ENCODE results near the gene HDAC8.
"Not testable (repeated sequence)": the region's sequence is repeated elsewhere in the genome, so short reads cannot be mapped to it uniquely, and the experiment has no call there.

Gene HDAC8

DNA sequence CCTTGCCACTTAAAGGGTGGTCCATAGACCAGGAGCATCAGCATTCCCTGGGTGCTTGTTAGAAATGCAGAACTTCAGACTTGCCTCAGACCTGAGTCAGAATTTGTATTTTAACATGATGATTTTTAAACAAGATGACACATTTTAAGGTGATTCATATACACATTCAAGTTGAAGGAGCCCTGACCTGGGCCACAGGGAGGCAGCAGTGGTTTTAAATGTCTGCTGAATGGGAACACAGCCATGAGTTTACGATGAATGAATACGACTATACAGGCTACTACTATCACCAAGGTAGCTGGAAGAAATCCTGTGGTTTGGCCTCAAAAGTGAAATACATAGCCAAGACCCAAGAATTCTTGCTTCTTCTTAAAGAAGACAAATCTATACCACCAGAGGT is 2.9 kb downstream of the HDAC8 start:
- Histone ChIP-seq H3K9me3 (no peaks in the 10 kb centered on the region), H3K4me3 (no peak overlapping the region), H3K4me1 (peaks cover 0 to 6% (median 0%) of the 10 kb centered on the region in 4 donors), H3K36me3 (peaks cover 0 to 30% (median 24%) of the 10 kb centered on the region in 3 donors), H3K27ac (no peak overlapping the region), H3K27me3 (no peaks in the 10 kb centered on the region)
- intact Hi-C loops (cut with DNase I; ENCODE audit: low total_unique reads) = no loop called here
- DNase-seq = no peak
- TF ChIP-seq, protein P1, sequence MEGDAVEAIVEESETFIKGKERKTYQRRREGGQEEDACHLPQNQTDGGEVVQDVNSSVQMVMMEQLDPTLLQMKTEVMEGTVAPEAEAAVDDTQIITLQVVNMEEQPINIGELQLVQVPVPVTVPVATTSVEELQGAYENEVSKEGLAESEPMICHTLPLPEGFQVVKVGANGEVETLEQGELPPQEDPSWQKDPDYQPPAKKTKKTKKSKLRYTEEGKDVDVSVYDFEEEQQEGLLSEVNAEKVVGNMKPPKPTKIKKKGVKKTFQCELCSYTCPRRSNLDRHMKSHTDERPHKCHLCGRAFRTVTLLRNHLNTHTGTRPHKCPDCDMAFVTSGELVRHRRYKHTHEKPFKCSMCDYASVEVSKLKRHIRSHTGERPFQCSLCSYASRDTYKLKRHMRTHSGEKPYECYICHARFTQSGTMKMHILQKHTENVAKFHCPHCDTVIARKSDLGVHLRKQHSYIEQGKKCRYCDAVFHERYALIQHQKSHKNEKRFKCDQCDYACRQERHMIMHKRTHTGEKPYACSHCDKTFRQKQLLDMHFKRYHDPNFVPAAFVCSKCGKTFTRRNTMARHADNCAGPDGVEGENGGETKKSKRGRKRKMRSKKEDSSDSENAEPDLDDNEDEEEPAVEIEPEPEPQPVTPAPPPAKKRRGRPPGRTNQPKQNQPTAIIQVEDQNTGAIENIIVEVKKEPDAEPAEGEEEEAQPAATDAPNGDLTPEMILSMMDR (IDR thresholded peaks at IDR 0.05) = no peak

DNA sequence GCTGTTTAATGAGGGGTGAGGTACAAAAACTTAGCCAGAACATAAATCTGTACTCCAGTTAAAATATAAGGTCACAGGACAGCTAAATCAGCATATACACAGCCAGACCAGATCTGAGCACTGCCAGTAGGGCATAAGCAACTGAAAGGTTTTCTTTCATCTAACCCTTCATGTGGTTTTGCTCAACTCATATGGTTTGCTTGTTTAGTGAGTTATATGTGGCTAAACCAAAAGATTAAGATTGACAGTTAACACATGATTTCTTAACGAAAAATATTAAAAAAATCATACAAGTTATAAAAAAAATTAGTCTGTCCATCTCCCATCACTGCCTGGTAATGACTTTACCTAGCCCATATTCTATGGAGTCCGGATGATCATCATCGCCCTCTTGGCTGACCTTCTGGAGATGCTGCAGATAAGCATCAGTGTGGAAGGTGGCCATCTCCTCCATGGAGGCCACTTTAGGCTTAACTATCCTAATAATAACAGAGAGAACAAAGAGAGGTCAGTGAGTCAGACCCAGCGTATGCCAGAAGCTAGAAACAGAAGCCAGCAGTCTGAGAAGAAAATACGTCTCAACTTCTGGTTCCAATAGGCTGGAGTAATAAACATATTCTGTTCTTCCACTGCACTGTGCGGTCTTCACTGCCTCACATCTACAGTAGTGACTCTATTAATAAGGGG is 4.1 kb downstream of the HDAC8 start:
- no peak for DNase-seq
- H3K27ac ChIP-seq = no peak overlapping the region
- H3K4me3 ChIP-seq = no peak overlapping the region
- H3K27me3 ChIP-seq = no peaks in the 10 kb centered on the region
- peaks cover 0 to 6% (median 0%) of the 10 kb centered on the region in 4 donors for H3K4me1 ChIP-seq
- H3K9me3 ChIP-seq = no peaks in the 10 kb centered on the region
- TF ChIP-seq, protein P1 (IDR thresholded peaks at IDR 0.05) = no peak
- H3K36me3 ChIP-seq = peaks cover 0 to 30% (median 24%) of the 10 kb centered on the region in 3 donors
- intact Hi-C loops (cut with DNase I; ENCODE audit: low total_unique reads) = no loop called here

DNA sequence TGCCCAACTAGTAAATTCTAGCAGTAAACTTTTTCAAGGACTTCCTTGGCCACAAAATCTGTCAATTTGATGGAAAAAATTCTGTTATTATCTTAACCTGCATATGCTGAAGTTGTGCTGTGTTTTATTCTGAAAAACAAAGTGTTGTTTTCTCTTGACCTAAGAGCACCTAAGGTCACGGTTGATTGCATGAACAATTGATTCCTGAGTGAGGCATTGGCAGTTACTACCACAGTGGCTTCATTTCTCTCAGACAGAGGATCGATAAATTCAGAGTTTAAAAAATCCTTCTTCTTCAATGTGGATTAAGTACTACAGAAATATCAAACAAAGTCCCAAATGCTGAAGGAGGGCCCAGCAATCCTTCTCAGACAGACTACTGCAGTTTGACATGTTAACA is 6.2 kb downstream of the HDAC8 start:
- H3K27me3 ChIP-seq = no peaks in the 10 kb centered on the region
- TF ChIP-seq, protein P1 (IDR thresholded peaks at IDR 0.05) = no peak
- no peak overlapping the region for H3K4me3 ChIP-seq
- H3K4me1 ChIP-seq = no peaks in the 10 kb centered on the region
- DNase-seq = no peak
- peaks cover 0 to 30% (median 24%) of the 10 kb centered on the region in 3 donors for H3K36me3 ChIP-seq
- intact Hi-C loops (cut with DNase I; ENCODE audit: low total_unique reads) = no loop called here
- H3K27ac ChIP-seq = no peak overlapping the region
- H3K9me3 ChIP-seq = no peaks in the 10 kb centered on the region

DNA sequence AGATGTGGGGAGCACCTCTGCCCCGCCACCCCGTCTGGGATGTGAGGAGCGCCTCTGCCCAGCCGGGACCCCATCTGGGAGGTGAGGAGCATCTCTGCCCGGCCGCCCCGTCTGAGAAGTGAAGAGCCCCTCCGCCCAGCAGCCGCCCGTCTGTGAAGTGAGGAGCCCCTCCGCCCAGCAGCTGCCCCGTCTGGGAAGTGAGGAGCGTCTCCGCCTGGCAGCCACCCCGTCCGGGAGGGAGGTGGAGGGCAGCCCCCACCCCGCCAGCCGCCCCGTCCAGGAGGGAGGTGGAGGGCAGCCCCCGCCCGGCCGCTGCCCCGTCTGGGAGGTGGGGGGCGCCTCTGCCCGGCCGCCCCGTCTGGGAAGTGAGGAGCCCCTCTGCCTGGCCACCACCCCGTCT is 13.0 kb downstream of the HDAC8 start:
- H3K9me3 ChIP-seq; H3K4me1 ChIP-seq; H3K27me3 ChIP-seq; DNase-seq; H3K4me3 ChIP-seq; intact Hi-C loops (cut with DNase I; ENCODE audit: low total_unique reads); H3K36me3 ChIP-seq; H3K27ac ChIP-seq: not testable (repeated sequence)

DNA sequence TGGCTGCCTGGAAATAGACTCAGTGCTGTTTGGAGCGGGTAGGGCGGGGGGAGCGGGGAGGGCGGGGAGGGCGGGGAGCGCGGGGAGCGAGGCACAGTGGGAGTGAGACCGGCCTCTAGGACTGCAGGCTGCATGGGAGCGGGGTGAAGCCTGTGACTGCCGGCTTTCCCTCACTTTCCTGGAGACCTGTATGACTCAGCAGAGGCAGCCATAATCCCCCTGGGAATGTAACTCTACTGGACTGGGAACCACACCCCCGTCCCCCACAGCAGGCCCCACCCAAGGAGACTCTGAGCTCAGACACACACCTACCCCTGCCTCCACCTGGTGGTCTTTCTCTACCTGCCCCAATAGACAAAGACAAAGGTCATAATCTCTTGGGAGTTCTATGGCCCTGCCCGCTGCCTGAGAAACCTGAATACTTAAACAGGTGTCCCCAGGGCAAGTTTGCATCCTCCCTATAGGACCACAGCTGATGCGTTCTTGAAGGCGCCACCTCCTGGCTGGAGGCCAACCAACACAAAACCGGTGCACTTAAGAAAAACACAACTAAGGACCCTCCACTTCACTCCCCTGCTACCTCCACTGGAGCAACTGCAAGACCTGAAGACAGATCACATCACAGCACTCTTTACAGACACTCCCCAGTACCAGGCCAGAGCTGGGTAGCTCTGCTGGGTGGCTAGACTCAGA is 18.0 kb downstream of the HDAC8 start:
- no peaks in the 10 kb centered on the region for H3K36me3 ChIP-seq
- H3K9me3 ChIP-seq = no peaks in the 10 kb centered on the region
- TF ChIP-seq, protein P1 (IDR thresholded peaks at IDR 0.05) = no peak
- H3K4me1 ChIP-seq = no peaks in the 10 kb centered on the region
- no peak overlapping the region for H3K4me3 ChIP-seq
- peak overlapping the region in 1 of 2 donors; percentile 30 for H3K27ac ChIP-seq
- no peaks in the 10 kb centered on the region for H3K27me3 ChIP-seq
- DNase-seq = peak in 1 of 2 donors; percentile 67
- intact Hi-C loops (cut with DNase I; ENCODE audit: low total_unique reads) = no loop called here

DNA sequence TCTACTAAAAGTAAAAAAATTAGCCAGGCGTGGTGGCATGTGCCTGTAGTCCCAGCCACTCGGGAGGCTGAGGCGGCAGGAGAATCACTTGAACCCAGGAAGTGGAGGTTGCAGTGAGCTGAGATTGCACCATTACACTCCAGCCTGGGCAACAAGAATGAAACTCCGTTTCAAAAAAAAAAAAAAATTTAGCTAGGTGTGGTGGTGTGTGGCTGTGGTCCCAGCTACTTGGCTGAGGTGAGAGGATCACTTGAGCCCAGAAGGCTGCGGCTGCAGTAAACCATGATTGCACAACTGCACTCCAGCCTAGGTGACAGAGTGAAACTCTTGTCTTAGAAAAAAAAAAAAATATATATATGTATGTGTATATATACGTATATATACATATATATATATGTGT is 20.2 kb downstream of the HDAC8 start:
- H3K27me3 ChIP-seq; H3K36me3 ChIP-seq; H3K4me3 ChIP-seq; H3K9me3 ChIP-seq; DNase-seq; H3K27ac ChIP-seq; H3K4me1 ChIP-seq; intact Hi-C loops (cut with DNase I; ENCODE audit: low total_unique reads): not testable (repeated sequence)
